Right atrium auricular region (tissue), 2 donors: ENCODE data around the gene ARHGEF28. TPM values are rescaled to one million over a fixed set of nuclear protein-coding genes. Genes with fewer than 3 reads are reported as not detected.

Experiments used
- DNase-seq: peaks from one replicate; pipeline ENCODE4 v3.0.0-alpha.2; 2019; ENCODE audit warnings: low spot score
- H3K27ac ChIP-seq, 2 donors: fragments of 200-600 bp; sonication (generic); 1 replicate in 1 of 2; 2 replicates in 1 of 2; pipeline ENCODE4 v1.5.1; 2016 to 2019
- H3K27me3 ChIP-seq, 2 donors: fragments of 200-600 bp; sonication (generic); one replicate each; pipeline versions ENCODE4 v1.5.1 to v1.6.0; 2017 to 2019
- H3K36me3 ChIP-seq: fragments of 200-600 bp; sonication (generic); one replicate; pipeline ENCODE4 v1.5.1; 2016
- H3K4me1 ChIP-seq, 2 donors: fragments of 200-600 bp; sonication (generic); one replicate each; pipeline versions ENCODE4 v1.5.1 to v1.6.0; 2017 to 2019
- H3K4me3 ChIP-seq, 2 donors: fragments of 200-600 bp; sonication (generic); 1 replicate in 1 of 2; 2 replicates in 1 of 2; pipeline ENCODE4 v1.5.1; 2017 to 2019; ENCODE audit warnings: mild to moderate bottlenecking in 1 of 2, moderate library complexity in 1 of 2
- H3K9me3 ChIP-seq, 2 donors: fragments of 200-600 bp; sonication (generic); one replicate each; pipeline ENCODE4 v1.5.1; 2019
- total RNA-seq, 2 donors: library from RNA; depleted of rRNA; stranded (reverse); fragments of >200 nt; gene quantifications; one replicate each; pipeline ENCODE4 v1.1.0, GENCODE V29; 2016
- TF ChIP-seq, protein P1 (sequence below), 2 donors: fragments of 200-600 bp; sonication (generic); IDR thresholded peaks; one replicate each; pipeline ENCODE4 v1.5.1; 2019; ENCODE audit warnings: antibody characterized with exemption in 2 of 2

Gene ARHGEF28
- total RNA-seq, 2 donors from 2014 or later = 1.0 to 2.9 TPM

GRCh38 chr5:73867345-73868335, 241.6 kb downstream of the ARHGEF28 start:
- H3K27me3 ChIP-seq = no peaks in the 10 kb centered on the region
- no peaks in the 10 kb centered on the region for H3K4me1 ChIP-seq
- no peak overlapping the region for H3K27ac ChIP-seq
- no peak for DNase-seq
- TF ChIP-seq, protein P1, sequence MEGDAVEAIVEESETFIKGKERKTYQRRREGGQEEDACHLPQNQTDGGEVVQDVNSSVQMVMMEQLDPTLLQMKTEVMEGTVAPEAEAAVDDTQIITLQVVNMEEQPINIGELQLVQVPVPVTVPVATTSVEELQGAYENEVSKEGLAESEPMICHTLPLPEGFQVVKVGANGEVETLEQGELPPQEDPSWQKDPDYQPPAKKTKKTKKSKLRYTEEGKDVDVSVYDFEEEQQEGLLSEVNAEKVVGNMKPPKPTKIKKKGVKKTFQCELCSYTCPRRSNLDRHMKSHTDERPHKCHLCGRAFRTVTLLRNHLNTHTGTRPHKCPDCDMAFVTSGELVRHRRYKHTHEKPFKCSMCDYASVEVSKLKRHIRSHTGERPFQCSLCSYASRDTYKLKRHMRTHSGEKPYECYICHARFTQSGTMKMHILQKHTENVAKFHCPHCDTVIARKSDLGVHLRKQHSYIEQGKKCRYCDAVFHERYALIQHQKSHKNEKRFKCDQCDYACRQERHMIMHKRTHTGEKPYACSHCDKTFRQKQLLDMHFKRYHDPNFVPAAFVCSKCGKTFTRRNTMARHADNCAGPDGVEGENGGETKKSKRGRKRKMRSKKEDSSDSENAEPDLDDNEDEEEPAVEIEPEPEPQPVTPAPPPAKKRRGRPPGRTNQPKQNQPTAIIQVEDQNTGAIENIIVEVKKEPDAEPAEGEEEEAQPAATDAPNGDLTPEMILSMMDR (IDR thresholded peaks at IDR 0.05) = no peak
- no peak overlapping the region for H3K4me3 ChIP-seq
- H3K36me3 ChIP-seq = no peaks in the 10 kb centered on the region
- H3K9me3 ChIP-seq = no peaks in the 10 kb centered on the region

DNA sequence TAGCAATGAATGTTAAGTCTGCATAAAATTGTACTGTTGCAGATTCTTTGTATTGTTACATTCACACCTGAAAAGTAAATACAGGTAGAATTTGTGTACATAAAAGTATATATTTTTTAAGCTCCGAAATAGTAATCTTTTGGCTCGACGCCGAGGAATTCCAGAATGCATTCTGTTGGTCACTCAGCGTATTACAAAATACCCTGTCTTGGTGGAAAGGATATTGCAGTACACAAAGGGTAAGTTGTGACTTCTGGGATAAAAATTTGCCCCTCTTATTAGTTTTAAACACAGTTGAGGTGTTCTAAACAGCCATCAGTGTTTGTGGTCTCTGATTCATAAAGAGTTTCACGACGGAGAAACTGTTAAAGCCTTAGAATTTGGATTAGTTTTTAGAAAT, 257.6 kb downstream of the ARHGEF28 start:
- no peak overlapping the region for H3K27ac ChIP-seq
- no peak overlapping the region for H3K4me3 ChIP-seq
- H3K36me3 ChIP-seq = no peaks in the 10 kb centered on the region
- DNase-seq = no peak
- H3K4me1 ChIP-seq = no peaks in the 10 kb centered on the region
- no peaks in the 10 kb centered on the region for H3K9me3 ChIP-seq
- TF ChIP-seq, protein P1 (IDR thresholded peaks at IDR 0.05) = no peak
- H3K27me3 ChIP-seq = no peaks in the 10 kb centered on the region

DNA sequence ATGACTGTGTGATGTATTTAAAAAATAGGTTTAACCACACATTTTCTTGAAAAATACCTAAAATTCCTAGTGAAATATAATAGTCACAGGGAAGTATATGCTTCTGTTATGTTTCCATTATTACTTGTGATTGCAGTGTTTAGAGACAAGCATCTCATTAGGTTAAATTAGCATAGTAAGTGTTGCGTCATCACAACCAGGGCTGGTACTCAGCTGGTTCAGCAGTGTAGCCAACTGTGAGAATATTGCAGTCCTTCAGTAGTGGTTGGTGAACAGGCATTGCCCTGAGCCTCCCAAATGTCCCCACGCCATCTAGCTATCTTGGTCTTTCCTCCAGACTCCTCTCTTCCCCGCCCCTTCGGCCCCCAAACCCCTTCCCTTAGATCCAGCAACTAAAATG, 261.7 kb downstream of the ARHGEF28 start:
- DNase-seq = no peak

GRCh38 chr5:73890569-73890968, 264.6 kb downstream of the ARHGEF28 start:
- H3K36me3 ChIP-seq = no peaks in the 10 kb centered on the region
- no peaks in the 10 kb centered on the region for H3K4me1 ChIP-seq

More for the DNA sequence above, 261.7 kb downstream of the ARHGEF28 start:
- H3K36me3 ChIP-seq = no peaks in the 10 kb centered on the region
- no peak overlapping the region for H3K27ac ChIP-seq
- no peaks in the 10 kb centered on the region for H3K4me1 ChIP-seq
- TF ChIP-seq, protein P1 (IDR thresholded peaks at IDR 0.05) = no peak
- no peaks in the 10 kb centered on the region for H3K27me3 ChIP-seq
- H3K4me3 ChIP-seq = no peak overlapping the region
- H3K9me3 ChIP-seq = no peaks in the 10 kb centered on the region

GRCh38 chr5:73892218-73892617, 266.2 kb downstream of the ARHGEF28 start:
- Histone ChIP-seq H3K4me3 (no peak overlapping the region), H3K9me3 (no peaks in the 10 kb centered on the region), H3K27ac (no peak overlapping the region), H3K27me3 (no peaks in the 10 kb centered on the region), H3K4me1 (no peaks in the 10 kb centered on the region), H3K36me3 (no peaks in the 10 kb centered on the region)
- TF ChIP-seq, protein P1 (IDR thresholded peaks at IDR 0.05) = no peak
- no peak for DNase-seq

More at GRCh38 chr5:73890569-73890968, 264.6 kb downstream of the ARHGEF28 start:
- Histone ChIP-seq H3K9me3 (no peaks in the 10 kb centered on the region), H3K27ac (no peak overlapping the region), H3K27me3 (no peaks in the 10 kb centered on the region), H3K4me3 (no peak overlapping the region)
- TF ChIP-seq, protein P1 (IDR thresholded peaks at IDR 0.05) = no peak
- DNase-seq = no peak
